H1 (cell line): ENCODE results near the gene SND1. TPM values are rescaled to one million over a fixed set of nuclear protein-coding genes. Genes with fewer than 3 reads are reported as not detected.

Experiments
- CBX5 ChIP-seq: fragments of 300-800, 300-1000 bp; sonication (generic); IDR thresholded peaks from 2 replicates; pipeline ENCODE4 v1.7.1; 2016; ENCODE audit warnings: antibody characterized with exemption, low read length, low read depth
- CHD7 ChIP-seq: fragments of 300-600 bp; sonication (generic); IDR thresholded peaks from 2 replicates; pipeline ENCODE4 v1.7.1; 2012; ENCODE audit warnings: low read length, moderate library complexity, mild to moderate bottlenecking, inconsistent platforms; ENCODE audit not compliant: insufficient replicate concordance
- E2F6 ChIP-seq: IDR thresholded peaks from 2 replicates; pipeline ENCODE4 v1.6.1; 2012; ENCODE audit warnings: inconsistent platforms
- EGR1 ChIP-seq: IDR thresholded peaks from 2 replicates; pipeline ENCODE4 v1.6.1; 2011; ENCODE audit warnings: low read depth, low read length, borderline replicate concordance
- GTF2F1 ChIP-seq: IDR thresholded peaks from 2 replicates; pipeline ENCODE4 v1.6.1; 2012; ENCODE audit warnings: low read depth, low read length, improper control_type of control experiment, borderline replicate concordance
- KDM5A ChIP-seq: fragments of 200-600 bp; IDR thresholded peaks from 2 replicates; pipeline ENCODE4 v1.7.1; 2012; ENCODE audit warnings: mild to moderate bottlenecking, low read length, inconsistent platforms, mixed read lengths
- PHF8 ChIP-seq: fragments of 200-600 bp; sonication (generic); conservative IDR thresholded peaks from 2 replicates; pipeline ENCODE4 v1.7.1; 2012; ENCODE audit warnings: low read depth, mild to moderate bottlenecking, inconsistent platforms, low read length, moderate library complexity
- RNF2 ChIP-seq: fragments of 200-900, 300-1000 bp; sonication (generic); IDR thresholded peaks from 2 replicates; pipeline ENCODE4 v1.7.1; 2016; ENCODE audit warnings: borderline replicate concordance, low read depth, mild to moderate bottlenecking, antibody characterized with exemption, low read length; ENCODE audit not compliant: poor library complexity, severe bottlenecking; ENCODE audit errors: missing control alignments
- SIRT6 ChIP-seq: IDR thresholded peaks from one replicate; pipeline ENCODE4 v1.7.1; 2012; ENCODE audit warnings: low read length, inconsistent platforms
- SP1 ChIP-seq: IDR thresholded peaks from 2 replicates; pipeline ENCODE4 v1.6.1; 2011; ENCODE audit warnings: low read depth, low read length
- TCF12 ChIP-seq: IDR thresholded peaks from 2 replicates; pipeline ENCODE4 v1.6.1; 2011; ENCODE audit warnings: low read depth, mild to moderate bottlenecking, low read length
- ZNF274 ChIP-seq: IDR thresholded peaks from 2 replicates; pipeline ENCODE4 v1.7.0; 2012; ENCODE audit warnings: low read length, borderline replicate concordance; ENCODE audit errors: extremely low read depth
- polyA plus RNA-seq, 7 experiments: library from polyadenylated mRNA; depleted of rRNA in 3 of 7; stranded (reverse) in 5 of 7; unstranded in 2 of 7; fragments of >200 nt in 5 of 7; fragments of 200-250 nt in 2 of 7; gene quantifications; 1 replicate in 5 of 7; 2 replicates in 1 of 7; 4 replicates in 1 of 7; pipeline versions ENCODE4 v1.2.1 to v1.2.3, GENCODE V29; 2011 to 2013; ENCODE audit warnings: missing spikeins in 2 of 7, mixed read lengths in 2 of 7
- total RNA-seq: library from RNA; stranded (reverse); fragmentation: NEBNext Ultra II Directional; extraction: Animal tissue kit (Norgen Biotek cat#: 25700); gene quantifications from 2 replicates; pipeline ENCODE4 v1.2.1, GENCODE V29; 2021

Gene SND1
- total and polyA plus RNA-seq, 2 of the 8 experiments (the other 6 are each of a cell fraction or from before 2014, with no cell fraction given), result 122 to 290 TPM

- TF ChIP-seq CHD7 (no peak), KDM5A (no peak), ZNF274 (no peak), SIRT6 (no peak), CBX5 (no peak), RNF2 (no peak), SP1 (no peak), E2F6 (no peak), EGR1 (no peak), TCF12 (no peak), GTF2F1 (no peak), PHF8 (no peak)
These were observed 141.6 kb downstream of the SND1 start (continued) for GRCh38 chr7:127793582-127793981.
